ENCODE data around the gene EIF3J.

GRCh38 chr15:44536302-44536961 lies 515 bp upstream of the EIF3J start:
- TF ChIP-seq POLR2AphosphoS5 (IDR thresholded peaks at IDR 0.05; ENCODE audit: low read length) (peak; percentile 65; the same call in 1 of the 2 replicates), MEF2B (IDR thresholded peaks at IDR 0.05; ENCODE audit: partially characterized antibody, poor library complexity, severe bottlenecking) (no peak), SP1 (IDR thresholded peaks at IDR 0.05; ENCODE audit: low read depth, low read length) (no peak), RBBP5 (conservative IDR thresholded peaks at IDR 0.05) (no peak), EP300 (IDR thresholded peaks at IDR 0.05; ENCODE audit: borderline replicate concordance in 1 of 2, control insufficient read depth in 1 of 2, low read depth in 2 of 2, low read length in 2 of 2) (no peak), MAX (IDR thresholded peaks at IDR 0.05; ENCODE audit: low read depth, low read length) (peak; percentile 11; the same call in 1 of the 2 replicates), ZZZ3 (IDR thresholded peaks at IDR 0.05; ENCODE audit: control insufficient read depth, insufficient read length, low read depth) (no peak), RAD21 (IDR thresholded peaks at IDR 0.05; ENCODE audit: insufficient read depth, low read depth, low read length) (no peak), POLR2A (IDR thresholded peaks at IDR 0.05; ENCODE audit: low read depth, low read length) (peak; percentile 47; the same call in 1 of the 2 replicates), TAF1 (IDR thresholded peaks at IDR 0.05; ENCODE audit: borderline replicate concordance, low read depth, low read length) (0 out of 2 replicates have a peak, but pooled peaks have one; percentile 47), ATF3 (IDR thresholded peaks at IDR 0.05; ENCODE audit: borderline replicate concordance, extremely low read depth, low read depth, low read length) (no peak), FOXM1 (IDR thresholded peaks at IDR 0.05; ENCODE audit: low read depth, low read length) (no peak)
- TF ChIP-seq, protein P1, sequence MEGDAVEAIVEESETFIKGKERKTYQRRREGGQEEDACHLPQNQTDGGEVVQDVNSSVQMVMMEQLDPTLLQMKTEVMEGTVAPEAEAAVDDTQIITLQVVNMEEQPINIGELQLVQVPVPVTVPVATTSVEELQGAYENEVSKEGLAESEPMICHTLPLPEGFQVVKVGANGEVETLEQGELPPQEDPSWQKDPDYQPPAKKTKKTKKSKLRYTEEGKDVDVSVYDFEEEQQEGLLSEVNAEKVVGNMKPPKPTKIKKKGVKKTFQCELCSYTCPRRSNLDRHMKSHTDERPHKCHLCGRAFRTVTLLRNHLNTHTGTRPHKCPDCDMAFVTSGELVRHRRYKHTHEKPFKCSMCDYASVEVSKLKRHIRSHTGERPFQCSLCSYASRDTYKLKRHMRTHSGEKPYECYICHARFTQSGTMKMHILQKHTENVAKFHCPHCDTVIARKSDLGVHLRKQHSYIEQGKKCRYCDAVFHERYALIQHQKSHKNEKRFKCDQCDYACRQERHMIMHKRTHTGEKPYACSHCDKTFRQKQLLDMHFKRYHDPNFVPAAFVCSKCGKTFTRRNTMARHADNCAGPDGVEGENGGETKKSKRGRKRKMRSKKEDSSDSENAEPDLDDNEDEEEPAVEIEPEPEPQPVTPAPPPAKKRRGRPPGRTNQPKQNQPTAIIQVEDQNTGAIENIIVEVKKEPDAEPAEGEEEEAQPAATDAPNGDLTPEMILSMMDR (IDR thresholded peaks at IDR 0.05 in 2 of 3, conservative IDR thresholded peaks at IDR 0.05 in 1 of 3; ENCODE audit: control insufficient read depth in 2 of 3, extremely low read depth in 1 of 3, insufficient read depth in 1 of 3, low read depth in 3 of 3, low read length in 3 of 3): peak; percentile 22 to 52 (median 39); a peak in 3 of 6 replicates
- TF ChIP-seq, protein P2, sequence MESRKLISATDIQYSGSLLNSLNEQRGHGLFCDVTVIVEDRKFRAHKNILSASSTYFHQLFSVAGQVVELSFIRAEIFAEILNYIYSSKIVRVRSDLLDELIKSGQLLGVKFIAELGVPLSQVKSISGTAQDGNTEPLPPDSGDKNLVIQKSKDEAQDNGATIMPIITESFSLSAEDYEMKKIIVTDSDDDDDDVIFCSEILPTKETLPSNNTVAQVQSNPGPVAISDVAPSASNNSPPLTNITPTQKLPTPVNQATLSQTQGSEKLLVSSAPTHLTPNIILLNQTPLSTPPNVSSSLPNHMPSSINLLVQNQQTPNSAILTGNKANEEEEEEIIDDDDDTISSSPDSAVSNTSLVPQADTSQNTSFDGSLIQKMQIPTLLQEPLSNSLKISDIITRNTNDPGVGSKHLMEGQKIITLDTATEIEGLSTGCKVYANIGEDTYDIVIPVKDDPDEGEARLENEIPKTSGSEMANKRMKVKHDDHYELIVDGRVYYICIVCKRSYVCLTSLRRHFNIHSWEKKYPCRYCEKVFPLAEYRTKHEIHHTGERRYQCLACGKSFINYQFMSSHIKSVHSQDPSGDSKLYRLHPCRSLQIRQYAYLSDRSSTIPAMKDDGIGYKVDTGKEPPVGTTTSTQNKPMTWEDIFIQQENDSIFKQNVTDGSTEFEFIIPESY (IDR thresholded peaks at IDR 0.05): no peak

Measured in GM12878 (cell line).